GM12872 (cell line): ENCODE results near the gene NOC2L.

Experiments
- CTCF ChIP-seq: IDR thresholded peaks from 3 replicates; pipeline ENCODE4 v1.5.1; 2011; ENCODE audit warnings: low read depth, mild to moderate bottlenecking, low read length, moderate library complexity; ENCODE audit not compliant: insufficient read depth

The NOC2L gene

GRCh38 chr1:973459-974292 lies 14.6 kb upstream of the NOC2L start:
- TF ChIP-seq CTCF = no peak

DNA sequence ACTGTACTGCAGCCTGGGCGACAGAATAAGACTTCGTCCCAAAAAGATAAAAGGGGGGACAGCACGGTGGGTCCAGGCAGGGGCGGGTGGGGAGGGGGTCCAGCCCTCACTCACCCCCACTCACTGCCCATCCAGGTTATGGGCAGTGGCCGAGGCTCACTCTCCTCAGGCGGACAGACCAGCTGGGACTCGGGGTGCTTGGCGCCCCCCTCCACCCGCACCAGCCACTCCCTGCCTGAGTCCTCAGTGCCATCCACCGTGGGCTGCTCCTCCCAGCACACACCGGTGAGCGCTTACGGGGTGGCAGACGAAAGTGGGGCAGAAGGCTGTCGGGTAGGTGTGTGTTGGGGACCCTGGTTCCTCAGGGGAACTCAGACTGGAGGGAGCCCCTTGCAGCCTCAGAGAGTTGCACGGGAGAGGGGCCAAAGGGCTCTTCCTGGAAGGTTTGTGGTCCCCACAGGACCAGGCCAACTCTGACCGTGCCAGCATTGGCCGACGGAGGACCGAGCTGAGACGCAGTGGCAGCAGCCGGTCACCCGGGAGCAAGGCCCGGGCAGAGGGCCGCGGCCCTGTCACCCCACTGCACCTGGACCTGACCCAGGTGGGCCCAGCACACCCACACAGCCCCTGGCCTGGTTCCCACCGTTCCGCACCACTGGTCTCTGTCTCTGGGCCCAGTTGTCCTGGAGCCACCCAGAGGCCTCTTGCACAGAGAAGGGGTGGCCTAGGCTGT lies 13.8 kb upstream of the NOC2L start:
- TF ChIP-seq CTCF = no peak

GRCh38 chr1:971751-972506 lies 12.9 kb upstream of the NOC2L start:
- no peak for TF ChIP-seq CTCF

DNA sequence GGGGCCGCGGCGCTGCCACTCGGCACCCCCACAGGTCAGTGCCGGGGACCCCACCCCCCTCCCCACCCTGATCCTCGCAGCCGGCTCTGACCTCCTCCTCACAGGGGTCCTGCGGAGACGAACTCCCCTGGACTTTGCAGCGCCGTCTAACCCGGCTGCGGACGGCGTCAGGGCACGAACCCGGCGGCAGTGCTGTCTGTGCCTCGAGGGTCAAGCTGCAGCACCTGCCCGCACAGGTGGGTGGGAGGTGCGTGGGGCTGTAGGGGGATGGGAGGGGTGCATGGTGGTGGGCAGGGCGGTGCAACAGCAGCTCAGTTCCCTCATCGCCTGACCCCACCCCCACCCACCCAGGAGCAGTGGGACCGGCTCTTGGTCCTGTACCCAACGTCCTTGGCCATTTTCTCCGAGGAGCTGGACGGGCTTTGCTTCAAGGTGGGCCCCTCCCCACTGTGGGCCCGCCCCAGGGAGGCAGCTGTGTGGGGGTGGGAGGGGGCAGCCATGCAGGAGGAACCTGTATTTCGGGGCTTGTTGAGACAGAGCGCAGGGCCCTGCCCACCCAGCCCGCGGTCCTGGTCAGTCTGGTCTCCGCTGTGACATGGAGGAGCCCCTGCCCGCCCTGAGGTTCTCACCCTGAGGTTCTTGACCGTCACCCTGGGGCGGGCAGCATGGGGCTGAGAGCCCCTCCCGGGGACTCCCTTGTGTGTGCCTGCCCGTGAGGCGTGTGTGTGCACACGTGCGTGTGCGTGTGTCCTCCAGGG lies 12.1 kb upstream of the NOC2L start:
- no peak for TF ChIP-seq CTCF

- no peak for TF ChIP-seq CTCF
Measured at GRCh38 chr1:970242-970972, 11.4 kb upstream of the NOC2L start.

DNA sequence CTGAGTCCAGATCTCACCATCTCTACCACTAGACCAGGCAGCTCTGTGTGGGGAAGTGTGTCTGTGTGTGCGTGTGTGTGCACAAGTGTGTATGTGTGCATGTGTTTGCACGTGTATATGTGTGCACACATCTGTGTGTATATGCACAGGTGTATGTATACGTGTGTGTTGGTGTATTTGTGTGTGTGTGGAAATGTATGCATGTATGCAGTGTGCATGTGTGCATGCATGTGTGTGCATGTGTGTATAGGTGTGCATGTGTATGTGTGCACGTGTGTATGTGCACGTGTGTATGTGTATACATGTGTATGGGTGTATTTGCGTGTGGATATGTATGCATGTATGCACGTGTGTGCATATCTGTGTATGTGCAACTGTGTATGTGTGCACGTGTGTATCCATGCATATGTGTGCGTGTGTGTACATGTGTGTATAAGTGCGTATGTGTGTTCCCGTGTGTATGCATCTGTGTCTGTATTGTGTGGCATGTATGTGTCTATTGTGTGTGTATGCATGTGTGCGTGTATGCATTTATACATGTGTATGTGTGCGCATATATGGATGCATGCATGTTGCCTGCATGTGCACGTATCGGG lies 10.3 kb upstream of the NOC2L start:
- TF ChIP-seq CTCF = no peak
